Memory B cell (primary cell): ENCODE results near the gene MYRIP.
"Not testable (repeated sequence)": the region's sequence is repeated elsewhere in the genome, so short reads cannot be mapped to it uniquely, and the experiment has no call there.

ENCODE experiments used
- ATAC-seq: fragments of 150-1000 bp; cut with Tn5 transposase; 2 replicates; pipeline ENCODE4 v1.10.0; 2021; ENCODE audit warnings: low read depth, mild to moderate bottlenecking, moderate library complexity
- DNase-seq, 2 donors: peaks; one replicate each; pipeline ENCODE4 v3.0.0; 2022; ENCODE audit warnings: low spot score in 2 of 2
- H3K27ac Mint-ChIP-seq: one replicate; pipeline ENCODE4 v1.8.0; 2022; ENCODE audit warnings: mild to moderate bottlenecking, moderate library complexity, mixed read lengths
- H3K27me3 Mint-ChIP-seq: one replicate; pipeline ENCODE4 v1.8.0; 2022; ENCODE audit warnings: mixed read lengths
- H3K36me3 Mint-ChIP-seq: one replicate; pipeline ENCODE4 v1.8.0; 2022; ENCODE audit warnings: mild to moderate bottlenecking, mixed read lengths
- H3K4me1 Mint-ChIP-seq: one replicate; pipeline ENCODE4 v1.8.0; 2022; ENCODE audit warnings: mixed read lengths
- H3K4me3 Mint-ChIP-seq: one replicate; pipeline ENCODE4 v1.8.0; 2022; ENCODE audit warnings: mild to moderate bottlenecking, moderate library complexity, mixed read lengths
- H3K9me3 Mint-ChIP-seq: one replicate; pipeline ENCODE4 v1.8.0; 2022; ENCODE audit warnings: mixed read lengths

The MYRIP gene

GRCh38 chr3:40120806-40121205, 311.4 kb downstream of the MYRIP start:
- Mint-ChIP-seq H3K4me1 (no peaks in the 10 kb centered on the region), H3K4me3 (no peak overlapping the region), H3K36me3 (no peaks in the 10 kb centered on the region), H3K9me3 (no peaks in the 10 kb centered on the region), H3K27ac (no peak overlapping the region), H3K27me3 (peaks cover 2% of the 10 kb centered on the region)
- ATAC-seq = no peak
- DNase-seq = no peak

GRCh38 chr3:40124918-40125317, 315.5 kb downstream of the MYRIP start:
- Mint-ChIP-seq H3K36me3 (no peaks in the 10 kb centered on the region), H3K27ac (no peak overlapping the region), H3K9me3 (no peaks in the 10 kb centered on the region), H3K27me3 (peaks cover 2% of the 10 kb centered on the region), H3K4me3 (no peak overlapping the region), H3K4me1 (peaks cover 9% of the 10 kb centered on the region)
- ATAC-seq (no peak), DNase-seq (no peak)

GRCh38 chr3:40128166-40128565, 318.8 kb downstream of the MYRIP start:
- ATAC-seq (no peak), DNase-seq (no peak)
- Mint-ChIP-seq H3K4me1 (peaks cover 9% of the 10 kb centered on the region), H3K9me3 (no peaks in the 10 kb centered on the region), H3K36me3 (no peaks in the 10 kb centered on the region), H3K27ac (no peak overlapping the region), H3K4me3 (no peak overlapping the region), H3K27me3 (peaks cover 7% of the 10 kb centered on the region)

GRCh38 chr3:40129510-40129909, 320.1 kb downstream of the MYRIP start:
- no peak overlapping the region for H3K4me3 Mint-ChIP-seq
- H3K27me3 Mint-ChIP-seq = peaks cover 10% of the 10 kb centered on the region
- no peaks in the 10 kb centered on the region for H3K36me3 Mint-ChIP-seq
- H3K9me3 Mint-ChIP-seq = no peaks in the 10 kb centered on the region
- no peak overlapping the region for H3K27ac Mint-ChIP-seq
- peaks cover 9% of the 10 kb centered on the region for H3K4me1 Mint-ChIP-seq
- no peak for DNase-seq
- no peak for ATAC-seq

- peaks cover 9% of the 10 kb centered on the region for H3K4me1 Mint-ChIP-seq
- peaks cover under 1% of the 10 kb centered on the region for H3K9me3 Mint-ChIP-seq
- no peak for ATAC-seq
Observed at GRCh38 chr3:40129981-40130380, 320.6 kb downstream of the MYRIP start.

GRCh38 chr3:40130721-40131120, 321.3 kb downstream of the MYRIP start:
- Mint-ChIP-seq H3K27ac (no peak overlapping the region), H3K9me3 (peaks cover 1% of the 10 kb centered on the region), H3K4me1 (peaks cover 9% of the 10 kb centered on the region), H3K27me3 (peaks cover 11% of the 10 kb centered on the region), H3K36me3 (peaks cover 1% of the 10 kb centered on the region), H3K4me3 (no peak overlapping the region)
- no peak for ATAC-seq
- no peak for DNase-seq

More at GRCh38 chr3:40129981-40130380, 320.6 kb downstream of the MYRIP start:
- peaks cover 10% of the 10 kb centered on the region for H3K27me3 Mint-ChIP-seq
- H3K4me3 Mint-ChIP-seq = no peak overlapping the region
- H3K36me3 Mint-ChIP-seq = peaks cover under 1% of the 10 kb centered on the region
- no peak overlapping the region for H3K27ac Mint-ChIP-seq
- DNase-seq = no peak

- H3K27ac Mint-ChIP-seq, ATAC-seq, H3K36me3 Mint-ChIP-seq, H3K9me3 Mint-ChIP-seq, H3K4me3 Mint-ChIP-seq, DNase-seq, H3K4me1 Mint-ChIP-seq: not testable (repeated sequence)
- H3K27me3 Mint-ChIP-seq = peaks cover 11% of the 10 kb centered on the region
Observed at GRCh38 chr3:40133886-40134575, 324.6 kb downstream of the MYRIP start.

GRCh38 chr3:40137591-40138295, 328.3 kb downstream of the MYRIP start:
- Mint-ChIP-seq H3K4me1 (no peaks in the 10 kb centered on the region), H3K36me3 (peaks cover 3% of the 10 kb centered on the region), H3K27ac (no peak overlapping the region), H3K27me3 (peaks cover 8% of the 10 kb centered on the region), H3K9me3 (peaks cover 7% of the 10 kb centered on the region), H3K4me3 (no peak overlapping the region)
- DNase-seq (no peak), ATAC-seq (no peak)

- no peak overlapping the region for H3K27ac Mint-ChIP-seq
- no peaks in the 10 kb centered on the region for H3K4me1 Mint-ChIP-seq
- peaks cover 6% of the 10 kb centered on the region for H3K27me3 Mint-ChIP-seq
- no peak for ATAC-seq
- H3K9me3 Mint-ChIP-seq = peaks cover 2% of the 10 kb centered on the region
- no peak overlapping the region for H3K4me3 Mint-ChIP-seq
- peaks cover 1% of the 10 kb centered on the region for H3K36me3 Mint-ChIP-seq
- no peak for DNase-seq
Observed at GRCh38 chr3:40143283-40144090, 334.1 kb downstream of the MYRIP start.

GRCh38 chr3:40148827-40149226, 339.4 kb downstream of the MYRIP start:
- no peaks in the 10 kb centered on the region for H3K9me3 Mint-ChIP-seq
- DNase-seq = no peak

GRCh38 chr3:40152482-40153133, 343.2 kb downstream of the MYRIP start:
- H3K4me1 Mint-ChIP-seq = no peaks in the 10 kb centered on the region
- no peak overlapping the region for H3K27ac Mint-ChIP-seq

More at GRCh38 chr3:40148827-40149226, 339.4 kb downstream of the MYRIP start:
- no peaks in the 10 kb centered on the region for H3K4me1 Mint-ChIP-seq
- no peak for ATAC-seq
- peaks cover 2% of the 10 kb centered on the region for H3K27me3 Mint-ChIP-seq
- no peaks in the 10 kb centered on the region for H3K36me3 Mint-ChIP-seq
- no peak overlapping the region for H3K27ac Mint-ChIP-seq
- H3K4me3 Mint-ChIP-seq = no peak overlapping the region

GRCh38 chr3:40160933-40161332, 351.5 kb downstream of the MYRIP start:
- Mint-ChIP-seq H3K27ac (no peak overlapping the region), H3K9me3 (peaks cover 11% of the 10 kb centered on the region), H3K27me3 (peaks cover 17% of the 10 kb centered on the region), H3K4me1 (no peaks in the 10 kb centered on the region), H3K36me3 (no peaks in the 10 kb centered on the region), H3K4me3 (no peak overlapping the region)
- no peak for ATAC-seq
- DNase-seq = no peak

More at GRCh38 chr3:40152482-40153133, 343.2 kb downstream of the MYRIP start:
- no peak for ATAC-seq
- Mint-ChIP-seq H3K9me3 (no peaks in the 10 kb centered on the region), H3K4me3 (no peak overlapping the region), H3K27me3 (no peaks in the 10 kb centered on the region), H3K36me3 (no peaks in the 10 kb centered on the region)
- DNase-seq = no peak

- peaks cover 18% of the 10 kb centered on the region for H3K27me3 Mint-ChIP-seq
- H3K4me3 Mint-ChIP-seq = no peak overlapping the region
- H3K9me3 Mint-ChIP-seq = peaks cover 11% of the 10 kb centered on the region
- ATAC-seq = no peak
- H3K4me1 Mint-ChIP-seq = no peaks in the 10 kb centered on the region
- H3K36me3 Mint-ChIP-seq = peaks cover 2% of the 10 kb centered on the region
- no peak overlapping the region for H3K27ac Mint-ChIP-seq
- DNase-seq = no peak
Observed at GRCh38 chr3:40162616-40163015, 353.2 kb downstream of the MYRIP start.

- Mint-ChIP-seq H3K4me3 (no peak overlapping the region), H3K27ac (no peak overlapping the region), H3K9me3 (no peaks in the 10 kb centered on the region), H3K27me3 (peaks cover 13% of the 10 kb centered on the region), H3K4me1 (peaks cover 13% of the 10 kb centered on the region), H3K36me3 (peaks cover 2% of the 10 kb centered on the region)
- DNase-seq = no peak
- ATAC-seq = no peak
Observed at GRCh38 chr3:40166997-40167396, 357.6 kb downstream of the MYRIP start.
